ENCODE data around the gene UBE2G2.

GRCh38 chr21:44847261-44848056 is 45.8 kb upstream of the UBE2G2 start:
- no peak for TF ChIP-seq CTCF (IDR thresholded peaks at IDR 0.05)
- TF ChIP-seq POLR2A (IDR thresholded peaks at IDR 0.05) = no peak

Measured in stomach (tissue), 4 donors.